NCI-H2196 treated with DMSO at 0.1 percent for 48 hours (cell line): ENCODE results near the gene FBXL17.

Source experiments
- DNase-seq: peaks from one replicate; lab custom pipeline; 2025; ENCODE audit not compliant: unreplicated experiment; lab: John Stamatoyannopoulos, UW

Gene FBXL17

DNA sequence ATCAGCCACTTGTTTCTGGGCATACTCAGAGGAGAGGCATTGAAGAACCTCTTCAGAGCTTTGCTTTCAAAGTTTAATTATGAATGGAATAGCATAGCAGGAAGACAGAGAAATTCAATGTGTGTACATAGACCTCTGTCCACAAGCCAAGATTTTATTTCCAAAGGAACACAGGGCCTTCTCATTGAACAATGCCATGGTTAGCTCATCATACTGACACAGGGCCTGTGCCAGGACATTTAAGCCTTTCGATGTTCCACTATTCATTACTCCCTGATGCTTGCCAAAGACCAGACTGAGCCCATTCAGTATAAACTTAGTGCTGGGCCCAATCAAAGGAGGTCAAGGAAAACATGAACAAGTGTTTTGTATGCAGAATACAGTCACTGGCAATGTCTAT lies 280.8 kb downstream of the FBXL17 start:
- peak; percentile 84 for DNase-seq

DNA sequence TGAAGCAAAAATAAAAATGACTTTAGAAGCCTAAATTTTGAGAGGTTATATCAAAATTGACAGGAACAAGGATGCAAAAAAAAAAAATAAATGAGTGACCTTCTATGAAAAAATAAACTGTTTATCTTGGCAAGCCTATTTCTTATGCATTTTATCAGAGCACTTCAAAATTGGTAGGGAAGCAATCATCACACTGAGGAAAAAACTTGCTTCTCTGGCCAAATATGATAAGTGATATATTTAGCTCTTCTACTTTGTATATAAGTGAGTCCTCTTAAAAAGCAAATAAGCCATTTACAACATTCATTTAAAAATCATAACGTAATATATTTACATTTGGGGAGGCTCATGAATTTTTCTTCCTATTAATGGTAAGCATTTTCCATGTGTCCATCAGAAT lies 287.1 kb downstream of the FBXL17 start:
- no peak for DNase-seq

DNA sequence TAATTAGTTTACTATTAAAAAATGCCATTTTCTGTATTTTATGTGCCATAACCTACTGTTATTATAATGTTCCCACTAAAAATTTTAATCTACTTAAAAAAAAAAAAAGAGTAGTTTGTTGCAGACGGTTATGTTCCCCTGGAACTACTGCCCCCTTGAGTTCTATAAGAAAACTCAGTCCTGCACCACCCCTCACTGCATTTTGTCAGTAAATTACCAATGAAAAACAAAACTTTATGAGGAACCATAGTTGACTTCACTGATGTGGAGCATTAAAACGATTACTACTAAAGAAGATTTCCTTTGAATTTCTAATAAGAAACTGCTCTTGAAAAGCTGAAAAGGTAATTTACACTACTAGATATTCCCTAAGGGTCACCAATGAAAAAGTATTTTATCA lies 288.7 kb downstream of the FBXL17 start:
- no peak for DNase-seq

DNA sequence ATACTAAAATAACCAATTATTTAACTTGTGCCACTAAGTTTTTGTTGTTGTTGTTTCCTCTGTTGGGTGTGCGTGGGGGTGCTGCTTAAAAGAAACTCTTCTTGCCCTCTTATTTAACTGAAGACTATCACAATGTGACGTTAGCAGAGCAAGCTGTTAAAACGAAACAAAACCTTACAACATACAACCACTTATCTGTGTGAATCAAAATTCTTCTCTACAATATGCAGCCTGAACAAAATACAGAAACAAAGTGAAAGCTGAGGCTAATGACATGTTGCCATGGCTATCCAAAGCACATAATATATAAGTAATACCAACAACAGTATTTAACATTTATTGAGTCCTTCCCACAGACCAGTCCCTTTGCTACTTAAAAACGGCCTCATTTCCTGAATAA lies 291.0 kb downstream of the FBXL17 start:
- no peak for DNase-seq

DNA sequence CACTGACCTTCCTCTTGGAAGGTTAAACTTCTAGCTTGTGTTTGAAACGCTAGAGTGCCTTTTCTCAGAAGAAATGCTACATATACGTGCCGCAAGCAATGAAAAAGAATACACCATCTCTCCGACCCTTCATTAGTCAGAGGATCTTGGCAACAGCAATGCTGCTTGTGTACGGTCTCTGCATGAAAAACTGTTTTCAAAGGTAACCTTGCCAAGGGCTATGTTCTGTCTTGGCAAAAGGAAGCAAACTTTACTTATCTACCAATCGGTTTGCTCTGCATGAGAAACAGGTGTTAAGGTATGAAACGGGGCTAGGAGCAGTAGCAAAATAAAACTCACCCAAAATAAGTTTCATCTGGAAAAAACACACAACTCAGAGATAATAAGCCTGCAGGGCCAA lies 297.8 kb downstream of the FBXL17 start:
- no peak for DNase-seq

DNA sequence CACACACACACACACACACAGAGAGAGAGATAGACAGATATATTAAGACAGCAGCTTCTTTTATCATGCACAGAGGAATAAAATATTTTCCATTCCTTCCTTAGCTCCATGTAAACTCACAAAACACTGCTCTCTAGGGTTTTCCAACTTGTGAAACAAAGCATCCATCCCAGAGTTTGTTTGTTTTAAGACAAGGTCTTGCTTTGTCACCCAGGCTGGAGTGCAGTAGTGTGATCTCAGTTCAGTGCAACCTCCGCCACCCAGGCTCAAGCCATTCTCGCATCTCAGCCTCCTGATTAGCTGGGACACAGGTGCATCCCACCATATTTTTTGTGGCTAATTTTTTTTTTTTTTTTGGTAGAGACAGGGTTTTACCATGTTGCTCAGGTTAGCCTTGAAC lies 298.7 kb downstream of the FBXL17 start:
- DNase-seq, result no peak

DNA sequence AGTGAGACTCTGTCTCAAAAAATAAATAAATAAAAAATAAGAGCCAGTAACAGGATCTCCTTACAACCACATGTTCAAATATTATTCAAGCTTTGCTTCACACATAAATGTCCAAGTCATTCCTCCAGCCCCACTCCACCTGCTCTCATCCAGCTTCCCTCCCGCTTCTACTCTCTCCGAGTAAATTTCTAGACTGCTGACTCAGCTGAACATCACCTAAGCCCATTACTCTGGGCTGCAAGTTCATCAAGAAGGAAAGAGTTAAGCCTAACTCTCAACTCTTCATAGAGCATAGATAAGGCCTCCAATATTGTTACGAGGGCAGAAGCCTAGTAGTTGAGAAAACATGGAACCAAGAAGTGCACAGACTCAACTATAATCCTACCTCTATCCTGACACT lies 300.2 kb downstream of the FBXL17 start:
- no peak for DNase-seq

DNA sequence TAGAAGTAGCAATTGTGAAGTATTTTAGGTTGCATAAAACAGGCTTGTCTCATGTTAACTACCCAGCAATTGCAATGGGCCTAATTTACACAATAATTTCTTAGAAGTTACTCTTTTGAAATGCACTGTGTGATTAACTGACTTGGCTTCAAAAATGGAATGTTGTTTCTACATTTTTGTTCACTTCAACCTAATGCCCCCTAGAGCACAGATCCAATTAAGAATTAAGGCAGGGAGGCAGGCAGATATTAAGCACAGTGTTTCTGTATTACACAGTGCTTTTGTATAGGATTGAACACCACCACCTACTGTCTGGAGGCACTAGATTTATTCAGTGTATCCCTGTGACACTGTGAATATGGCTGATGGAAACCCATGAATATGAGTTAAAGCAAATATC lies 302.1 kb downstream of the FBXL17 start:
- no peak for DNase-seq

DNA sequence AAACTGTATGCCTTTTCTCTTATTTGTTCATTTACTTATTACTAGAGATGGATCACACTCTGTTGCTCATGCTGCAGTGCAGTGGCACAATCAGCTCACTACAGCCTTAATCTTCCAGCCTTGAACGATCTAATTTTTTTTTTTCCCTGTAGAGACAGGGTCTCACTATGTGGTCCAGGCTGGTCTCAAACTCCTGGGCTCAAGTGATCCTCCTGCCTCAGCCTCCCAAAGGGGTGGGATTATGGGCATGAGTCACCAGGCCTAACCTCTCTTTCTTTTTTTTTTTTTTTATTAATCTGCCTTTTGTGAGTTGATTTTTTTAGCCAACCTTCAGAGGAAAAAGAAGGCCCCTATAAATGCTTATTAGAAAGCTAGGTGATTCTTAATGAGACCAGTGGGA lies 303.0 kb downstream of the FBXL17 start:
- no peak for DNase-seq

DNA sequence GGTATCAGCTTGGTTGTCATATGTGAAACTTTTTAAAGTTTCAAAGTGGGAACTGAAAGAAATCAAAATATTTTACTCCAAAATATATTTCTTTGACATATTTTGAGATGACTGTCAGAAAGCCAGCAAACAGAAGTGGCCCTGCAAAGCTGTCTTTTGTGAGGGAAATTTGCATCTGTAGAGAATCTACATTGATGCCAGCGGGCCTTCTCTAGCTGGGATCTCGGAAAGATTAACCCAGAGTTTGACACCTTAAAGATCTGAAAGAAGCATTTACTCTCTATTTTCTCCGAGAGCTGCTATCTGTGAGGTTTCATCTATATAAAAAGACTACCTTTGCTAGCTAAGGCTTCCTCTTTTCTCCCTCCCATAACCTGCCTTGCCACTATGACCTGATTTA lies 303.6 kb downstream of the FBXL17 start:
- no peak for DNase-seq

DNA sequence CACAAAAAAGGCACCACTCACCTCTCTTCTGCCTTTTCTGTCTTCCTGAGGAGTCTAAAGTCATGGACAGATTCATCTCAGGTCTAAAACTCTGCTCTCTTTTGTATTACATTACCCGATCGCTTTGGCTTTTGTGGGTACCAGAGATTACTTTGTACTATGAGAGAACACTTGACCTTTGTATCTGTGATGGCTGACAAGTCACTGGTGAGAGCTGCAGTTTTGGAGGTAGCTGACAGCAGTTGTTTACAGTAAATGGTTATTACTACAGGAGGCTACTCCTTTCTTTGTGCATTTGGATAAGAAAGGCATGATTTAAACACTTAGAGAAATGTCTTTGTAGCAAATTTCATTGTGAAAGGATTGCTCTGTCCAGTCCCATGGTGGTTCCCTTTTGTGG lies 307.3 kb downstream of the FBXL17 start:
- no peak for DNase-seq

DNA sequence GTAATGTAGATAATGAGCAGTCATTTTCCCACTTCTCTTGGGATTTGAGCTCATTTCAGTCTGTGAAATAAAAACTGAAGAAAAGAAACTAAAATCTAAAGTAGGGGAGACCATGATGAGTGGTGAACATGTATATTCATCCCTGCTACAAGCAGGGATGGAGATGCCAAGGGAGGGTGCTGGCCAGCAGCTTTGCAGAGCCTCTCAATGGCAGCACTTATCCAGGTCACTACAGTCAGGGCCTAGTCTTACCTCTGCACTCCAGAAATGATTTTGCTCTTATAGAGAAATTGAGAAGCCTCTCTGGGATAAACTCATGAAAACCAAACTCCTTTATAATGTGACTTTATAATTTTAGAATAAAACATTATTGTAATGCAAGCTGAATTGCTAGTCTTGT lies 317.6 kb downstream of the FBXL17 start:
- DNase-seq, result no peak

DNA sequence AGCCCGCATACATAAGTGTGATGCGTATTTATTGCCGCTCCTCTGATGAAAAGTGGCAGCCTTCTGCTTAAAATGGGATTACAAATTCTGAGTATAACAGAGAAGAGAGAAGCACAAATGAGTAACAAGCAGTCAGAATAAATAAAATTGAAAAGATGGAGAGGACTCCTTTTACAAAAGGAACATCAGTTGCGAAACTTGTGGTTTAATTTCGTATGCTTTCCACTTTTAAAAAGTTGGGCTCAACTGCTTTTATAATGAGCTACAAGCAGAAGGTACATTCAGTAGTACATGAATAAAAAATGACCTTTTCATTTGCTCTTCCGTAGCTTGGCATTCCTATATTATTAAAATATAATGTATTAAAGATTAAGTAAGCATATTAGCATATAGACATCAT lies 320.0 kb downstream of the FBXL17 start:
- no peak for DNase-seq

DNA sequence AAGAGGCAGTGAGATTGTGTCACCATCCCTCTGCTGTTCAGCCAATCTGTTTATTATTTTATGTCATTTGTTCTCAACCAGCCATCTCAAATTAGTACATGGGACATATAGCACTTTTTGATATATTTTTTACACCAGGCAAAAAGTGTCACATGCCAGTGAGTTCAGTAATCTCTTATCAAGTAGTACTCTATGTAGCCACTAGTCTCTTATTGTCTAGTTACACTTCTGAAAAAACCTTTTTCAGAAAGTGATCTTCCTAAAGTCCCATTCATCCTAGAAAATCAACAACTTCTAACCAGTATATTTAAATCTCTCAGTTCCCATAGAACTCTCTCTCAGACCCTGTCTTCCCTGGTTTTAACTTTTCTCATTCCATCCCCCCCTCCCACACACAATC lies 321.6 kb downstream of the FBXL17 start:
- DNase-seq, result no peak

DNA sequence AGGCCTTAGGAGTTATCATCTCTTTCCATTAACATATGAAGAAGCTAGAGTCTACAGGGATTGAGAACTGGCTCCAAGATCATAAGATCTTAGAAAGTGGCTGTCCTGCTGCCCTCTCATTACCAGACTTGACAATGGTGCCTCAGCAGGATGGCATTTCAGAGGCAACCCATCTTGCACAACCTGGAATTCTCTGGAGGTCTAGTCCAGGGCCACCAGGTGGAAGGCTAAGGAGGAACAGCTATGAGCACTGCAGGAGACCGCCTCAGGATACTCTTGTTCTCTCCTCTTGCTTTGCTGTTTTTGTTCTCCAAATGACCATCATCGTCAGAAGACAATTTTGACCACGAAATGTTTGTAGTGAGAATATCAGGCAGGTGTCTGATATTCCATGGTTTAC lies 322.6 kb downstream of the FBXL17 start:
- DNase-seq, result no peak

DNA sequence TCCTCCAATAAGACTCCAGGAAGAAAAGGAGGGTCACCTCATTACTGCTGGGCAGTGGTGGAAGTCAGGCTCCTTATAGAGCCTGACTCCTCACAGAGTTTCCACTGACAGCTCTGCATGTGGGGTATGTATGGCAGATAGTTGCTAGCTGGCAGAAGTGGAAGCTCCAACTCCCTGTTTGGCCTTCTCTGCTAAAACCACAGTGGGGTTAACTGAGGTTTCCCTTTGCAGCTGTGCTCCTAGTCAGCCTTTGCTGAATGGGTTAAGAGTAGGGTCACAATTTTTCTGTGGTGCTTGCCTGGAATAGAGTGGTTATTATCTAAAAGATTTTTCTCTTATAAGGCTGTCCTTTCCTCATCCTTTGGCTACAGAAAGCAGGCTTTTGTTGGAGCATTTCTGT lies 327.5 kb downstream of the FBXL17 start:
- DNase-seq, result no peak

DNA sequence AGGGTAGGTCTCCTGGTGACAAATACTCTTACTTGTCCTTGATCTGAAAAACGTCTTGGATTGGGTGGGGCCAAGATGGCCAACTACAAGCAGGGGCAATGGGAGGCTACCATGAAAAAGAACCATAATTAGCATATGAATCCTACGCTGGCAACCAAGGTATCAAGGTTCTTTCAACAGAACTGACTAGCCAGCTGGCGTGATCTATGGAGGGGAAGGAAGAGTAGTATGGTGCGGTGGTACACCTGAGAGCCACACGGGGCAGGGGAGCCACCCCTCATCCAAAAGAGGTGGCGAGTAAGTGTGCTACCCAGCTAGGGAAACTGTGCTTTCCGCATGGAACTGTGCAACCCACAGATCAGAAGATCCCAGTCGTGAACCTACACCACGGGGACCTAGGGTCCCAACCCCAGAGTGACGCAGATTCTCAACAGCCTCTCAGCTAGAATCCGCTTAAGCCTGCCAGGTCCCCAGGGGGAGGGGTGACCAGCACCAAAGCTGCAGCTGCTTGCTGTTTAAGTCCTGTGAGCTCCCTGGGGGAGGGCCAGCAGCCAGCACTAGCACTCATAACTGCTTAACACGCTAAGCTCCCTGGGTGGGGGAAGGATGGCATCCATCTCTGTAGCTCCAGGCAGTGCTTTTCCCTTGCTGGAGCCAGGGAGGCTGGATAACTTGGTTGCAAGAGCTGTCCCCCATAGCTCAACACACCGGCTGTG lies 334.8 kb downstream of the FBXL17 start:
- DNase-seq, result no peak

DNA sequence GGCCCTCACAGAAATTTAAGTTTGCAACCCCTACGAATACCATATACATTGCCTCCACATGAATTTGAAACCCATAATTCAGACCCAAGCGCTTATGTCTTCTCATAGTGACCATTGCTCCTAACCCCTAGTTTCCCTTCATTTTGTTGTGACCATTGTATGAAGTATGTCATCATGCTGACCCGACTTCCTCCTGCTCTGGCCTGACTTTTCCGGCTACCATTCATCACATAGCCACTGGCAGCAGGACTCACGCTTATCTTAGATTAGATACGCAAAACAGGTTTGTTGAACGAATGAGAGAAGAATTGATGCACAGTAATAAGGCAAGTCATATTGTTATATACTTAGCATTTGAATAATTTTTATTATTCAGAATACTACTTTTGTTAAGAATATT lies 345.4 kb downstream of the FBXL17 start:
- DNase-seq, result no peak

DNA sequence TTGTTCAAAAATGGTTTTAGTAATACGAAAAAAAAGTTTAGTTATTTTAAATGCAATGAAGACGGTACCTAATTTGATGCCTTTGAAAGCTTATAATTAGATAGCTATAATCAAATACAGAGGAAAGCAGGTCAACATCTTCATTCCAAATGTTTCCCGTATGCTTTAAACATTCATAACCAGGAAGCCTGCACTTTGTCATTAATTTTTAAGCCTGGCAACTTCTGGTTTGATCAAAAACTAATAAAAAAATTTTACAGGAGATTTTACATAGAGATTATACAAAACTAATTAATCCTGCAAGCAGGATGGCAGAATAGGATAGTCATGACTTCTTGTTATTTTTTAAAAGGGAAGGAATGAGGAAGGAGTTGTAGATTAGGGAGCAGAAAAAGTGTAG lies 353.0 kb downstream of the FBXL17 start:
- DNase-seq, result no peak

DNA sequence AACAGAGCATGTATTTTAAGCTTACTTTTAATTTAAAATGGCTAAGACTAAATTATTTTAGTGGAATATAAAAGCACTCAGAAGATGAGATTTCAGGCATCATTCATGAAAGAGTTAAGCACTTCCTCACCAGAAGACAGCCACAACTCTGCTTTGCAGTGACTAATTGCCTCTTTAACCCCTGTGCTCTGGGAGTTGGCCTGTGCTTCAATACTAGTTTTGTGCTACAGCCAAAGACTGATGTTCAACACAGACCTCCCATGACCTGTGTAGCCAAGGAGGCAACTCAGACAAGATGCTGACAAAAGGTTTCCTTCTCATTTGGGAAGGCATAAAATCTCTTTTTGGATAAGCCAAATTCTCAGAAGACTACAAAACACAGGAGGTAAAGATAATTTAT lies 353.5 kb downstream of the FBXL17 start:
- no peak for DNase-seq

DNA sequence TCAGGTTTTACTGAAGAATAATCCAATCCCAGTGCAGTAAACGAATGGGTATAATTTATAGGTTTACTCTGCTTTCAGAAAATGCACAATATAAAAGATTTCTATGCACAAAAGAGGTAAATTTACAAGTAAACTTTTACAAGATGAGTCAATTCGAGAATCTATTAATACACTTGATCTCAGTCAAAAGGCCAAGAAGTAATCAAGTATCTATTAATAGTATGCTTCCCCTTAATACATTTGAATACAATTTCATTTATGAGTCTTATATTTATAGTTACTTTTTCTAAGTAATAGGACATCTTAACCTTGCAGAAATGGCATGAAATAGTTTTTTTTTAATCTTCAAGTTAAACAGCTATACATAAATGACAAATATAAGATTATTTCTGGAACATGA lies 355.9 kb downstream of the FBXL17 start:
- no peak for DNase-seq

DNA sequence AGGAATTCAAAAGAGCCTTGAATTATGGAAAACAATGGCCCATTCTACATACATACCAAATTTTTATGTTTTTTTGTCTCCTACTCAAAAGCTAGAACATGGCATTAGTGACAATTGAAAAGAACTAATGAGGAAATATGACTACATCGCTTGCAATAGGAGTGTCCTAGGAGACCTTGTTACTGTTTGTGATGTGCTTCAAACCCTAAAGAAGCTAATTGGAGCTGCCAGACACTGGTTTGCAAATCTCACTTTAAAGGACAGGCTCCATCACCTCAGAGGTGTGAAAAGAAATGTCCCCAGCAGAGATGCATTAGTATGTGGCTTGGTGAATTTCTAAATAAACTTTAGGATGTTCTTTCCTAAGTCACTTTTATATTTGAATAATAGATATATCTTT lies 356.9 kb downstream of the FBXL17 start:
- no peak for DNase-seq

DNA sequence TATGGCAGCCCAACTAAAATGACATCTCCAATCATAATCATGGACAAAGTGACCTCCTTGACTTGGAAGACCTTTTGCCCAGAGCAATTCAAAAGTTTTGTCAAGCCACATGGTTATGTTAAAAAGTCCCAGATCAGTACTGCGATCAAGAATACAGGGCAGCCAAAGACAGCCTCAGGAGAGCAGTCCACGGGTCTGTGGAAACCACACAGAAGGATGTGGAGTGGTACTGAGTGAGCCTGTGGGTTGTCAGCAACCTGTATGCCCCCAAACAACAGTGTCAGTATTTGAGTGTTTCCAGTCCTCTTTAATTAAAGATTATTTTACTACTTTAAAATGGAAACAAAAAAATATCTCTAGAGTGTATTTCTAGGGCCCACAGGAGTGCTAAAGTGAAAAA lies 365.8 kb downstream of the FBXL17 start:
- no peak for DNase-seq

DNA sequence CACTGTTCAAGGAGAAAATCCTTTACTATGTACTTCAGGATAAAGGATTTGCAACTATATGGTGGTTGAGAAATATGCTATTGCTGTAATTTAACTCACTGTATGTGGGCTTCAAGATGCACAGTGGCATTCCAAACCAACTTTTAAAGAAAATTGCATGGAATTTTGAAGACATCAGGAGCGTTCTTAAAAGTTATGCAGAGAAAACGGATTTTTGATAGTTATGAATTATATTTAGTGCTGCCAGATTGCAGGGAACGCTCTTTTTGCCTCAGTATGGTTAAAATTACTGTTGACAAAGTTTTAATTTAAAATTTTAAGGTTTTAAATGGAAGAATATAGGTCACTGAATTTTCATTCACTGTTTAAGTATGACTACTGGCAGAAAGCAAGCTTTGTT lies 375.1 kb downstream of the FBXL17 start:
- no peak for DNase-seq
